Suprapubic skin (tissue), 4 donors: ENCODE results near the gene SLC29A2.

Experiments used
- CTCF ChIP-seq, 2 donors: fragments of 200-600 bp in 1 of 2; fragments of 450-650 bp in 1 of 2; sonication (generic) in 1 of 2; IDR thresholded peaks; one replicate each; pipeline ENCODE4 v1.5.1; 2016 to 2019; ENCODE audit warnings: antibody characterized with exemption in 2 of 2, mild to moderate bottlenecking in 1 of 2, moderate library complexity in 1 of 2
- EP300 ChIP-seq: sonication (generic); formaldehyde crosslinking; IDR thresholded peaks from one replicate; pipeline ENCODE4 v1.6.1; 2017; ENCODE audit warnings: antibody characterized with exemption
- POLR2A ChIP-seq, 2 donors: fragments of 450-650 bp; IDR thresholded peaks; one replicate each; pipeline ENCODE4 v1.6.1; 2017; ENCODE audit warnings: antibody characterized with exemption in 2 of 2, mild to moderate bottlenecking in 2 of 2, moderate library complexity in 2 of 2
- POLR2AphosphoS5 ChIP-seq, 3 donors: sonication (generic); formaldehyde crosslinking; IDR thresholded peaks; one replicate each; pipeline ENCODE4 v1.6.1; 2017; ENCODE audit warnings: antibody characterized with exemption in 3 of 3

DNA sequence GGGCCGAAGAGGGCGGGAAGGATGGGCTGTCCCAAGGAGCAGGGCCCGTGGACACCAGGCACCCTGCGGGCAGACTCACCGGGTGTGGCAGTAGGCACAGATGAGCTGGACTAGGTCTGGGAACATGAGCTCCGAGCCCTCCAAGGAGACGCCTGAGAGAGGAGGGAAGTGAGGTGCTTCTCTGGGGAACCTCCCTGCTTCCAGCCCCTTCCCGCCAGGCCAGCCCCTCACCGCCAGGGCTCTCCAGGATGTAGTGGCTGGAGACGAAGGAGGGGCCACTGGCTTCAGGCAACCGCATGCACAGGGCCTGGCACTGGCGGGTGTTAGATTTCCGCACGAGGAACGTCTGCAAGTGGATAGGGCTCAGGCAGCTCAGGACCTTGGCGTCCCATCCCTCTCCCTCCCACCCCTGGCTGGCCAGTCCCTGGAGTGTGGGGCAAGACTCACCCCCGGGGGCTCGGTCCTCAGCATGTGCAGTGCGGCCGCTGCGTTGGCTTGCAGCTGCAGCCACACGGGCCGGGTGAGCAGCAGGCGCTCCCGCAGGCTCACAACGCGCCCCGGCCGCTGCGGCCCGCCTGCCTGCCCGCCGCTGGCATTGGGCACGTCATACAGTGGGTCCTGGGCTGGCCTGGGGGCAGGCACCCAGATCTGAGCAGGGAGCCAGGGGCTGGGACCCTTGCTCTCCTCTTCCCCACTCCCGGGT, 35.9 kb downstream of the SLC29A2 start:
- TF ChIP-seq POLR2A (IDR thresholded peaks at IDR 0.05) (no peak), CTCF (IDR thresholded peaks at IDR 0.05) (no peak), POLR2AphosphoS5 (IDR thresholded peaks at IDR 0.05) (no peak), EP300 (no peak)
